HG03139 (cell line): Measurements from ENCODE around the gene CAPN1.

ENCODE experiments used
- ATAC-seq: cut with Tn5 transposase; IDR thresholded peaks from one replicate; pipeline ENCODE4 v1.9.1; 2021; ENCODE audit not compliant: unreplicated experiment

Gene CAPN1

DNA sequence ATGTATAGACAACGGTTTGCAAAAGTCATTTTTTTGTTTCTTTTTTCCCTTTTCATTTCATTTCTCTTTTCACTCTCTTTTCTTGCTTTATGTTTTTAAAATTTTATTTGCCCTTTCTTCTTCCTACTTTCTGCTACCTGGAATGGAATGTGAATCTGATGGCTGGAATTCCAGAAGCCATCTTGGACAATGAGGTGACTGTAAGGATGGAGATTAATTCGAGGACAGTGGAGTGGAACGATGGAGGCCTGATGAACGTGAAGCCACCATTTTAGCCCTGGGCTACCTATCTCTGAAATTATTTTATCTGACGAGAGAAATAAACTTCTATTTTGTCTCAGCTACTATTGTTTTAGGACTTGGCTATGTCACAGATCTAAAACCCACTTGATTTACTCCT is 77.3 kb downstream of the CAPN1 start:
- ATAC-seq, result no peak

DNA sequence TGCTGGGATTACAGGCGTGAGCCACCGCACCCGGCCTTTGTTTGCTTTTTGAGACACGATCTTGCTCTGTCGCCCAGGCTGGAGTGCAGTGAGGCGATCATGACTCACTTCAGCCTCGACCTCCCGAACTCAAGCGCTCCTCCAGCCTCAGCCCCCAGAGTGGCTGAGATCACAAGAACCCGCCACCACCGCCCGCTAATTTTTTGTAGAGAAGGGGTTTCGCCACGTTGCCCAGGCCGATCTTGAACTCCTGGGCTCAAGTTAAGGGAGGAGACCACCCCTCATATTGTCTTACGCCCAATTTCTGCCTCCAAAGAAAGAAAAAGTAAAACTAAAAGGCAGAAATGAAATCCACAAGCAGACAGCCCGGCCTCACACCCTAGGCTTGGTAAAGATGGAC is 78.6 kb downstream of the CAPN1 start:
- ATAC-seq, result no peak

DNA sequence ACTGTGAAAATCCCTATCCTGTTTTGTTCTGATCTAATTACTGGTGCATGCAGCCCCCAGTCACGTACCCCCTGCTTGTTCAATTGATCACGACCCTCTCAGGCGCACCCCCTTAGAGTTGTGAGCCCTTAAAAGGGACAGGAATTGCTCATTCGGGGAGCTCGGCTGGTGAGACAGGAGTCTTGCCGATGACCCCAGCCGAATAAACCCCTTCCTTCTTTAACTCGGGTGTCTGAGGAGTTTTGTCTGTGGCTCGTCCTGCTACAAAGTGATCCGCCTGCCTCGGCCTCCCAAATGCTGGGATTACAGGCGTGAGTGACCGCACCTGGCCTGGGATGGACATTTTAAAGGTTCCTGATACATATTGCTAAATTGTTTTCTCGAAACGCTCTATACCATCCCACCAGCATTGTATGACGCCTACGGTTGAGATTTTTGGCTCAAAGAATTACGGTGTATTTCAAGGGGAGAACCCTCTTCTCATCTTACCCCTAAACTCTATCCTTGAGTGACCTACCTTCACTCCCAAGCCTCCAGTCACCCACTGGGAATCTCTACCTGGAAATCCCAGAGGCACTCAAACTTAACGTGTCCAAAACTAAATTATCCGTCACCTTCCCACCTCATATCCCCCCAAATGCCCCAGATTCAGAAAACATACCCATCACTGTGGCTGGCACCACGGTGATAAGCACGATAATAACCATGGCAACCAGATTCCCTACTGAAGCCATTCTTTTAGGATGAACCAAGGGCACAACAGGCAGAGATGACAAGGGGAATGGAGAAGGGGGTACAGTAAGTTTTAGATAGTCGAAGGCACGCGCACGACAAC is 79.2 kb downstream of the CAPN1 start:
- no peak for ATAC-seq
